ENCODE results near the gene JMJD1C.

GRCh38 chr10:63268149-63268797 is 197.5 kb downstream of the JMJD1C start:
- no peak for TF ChIP-seq CTCF (IDR thresholded peaks at IDR 0.05)
- no peak for TF ChIP-seq RFX5 (IDR thresholded peaks at IDR 0.05)
- no peak for TF ChIP-seq RCOR1 (IDR thresholded peaks at IDR 0.05; ENCODE audit: low read depth, low read length)
- TF ChIP-seq POLR2A (IDR thresholded peaks at IDR 0.05; ENCODE audit: low read length): no peak
- no peak for TF ChIP-seq EHMT2 (IDR thresholded peaks at IDR 0.05; ENCODE audit: low read depth)
- TF ChIP-seq BHLHE40 (IDR thresholded peaks at IDR 0.05; ENCODE audit: low read depth, low read length): no peak
- TF ChIP-seq FOSL2 (IDR thresholded peaks at IDR 0.05): no peak
- TF ChIP-seq FOSL2 (CRISPR knock-in tag; IDR thresholded peaks at IDR 0.05): no peak
- no peak for TF ChIP-seq ESRRA (IDR thresholded peaks at IDR 0.05; ENCODE audit: borderline replicate concordance, low read length)
